SK-N-MC (cell line): ENCODE measurements around the gene MXD1.

Experiments
- EZH2 ChIP-seq: fragments of 200-600 bp; sonication (generic); IDR thresholded peaks from one replicate; pipeline ENCODE4 v1.6.1; 2017; ENCODE audit warnings: antibody characterized with exemption
- POLR2AphosphoS5 ChIP-seq: IDR thresholded peaks from 2 replicates; pipeline ENCODE4 v1.6.1; 2012; ENCODE audit warnings: mild to moderate bottlenecking, low read depth, low read length, borderline replicate concordance

DNA sequence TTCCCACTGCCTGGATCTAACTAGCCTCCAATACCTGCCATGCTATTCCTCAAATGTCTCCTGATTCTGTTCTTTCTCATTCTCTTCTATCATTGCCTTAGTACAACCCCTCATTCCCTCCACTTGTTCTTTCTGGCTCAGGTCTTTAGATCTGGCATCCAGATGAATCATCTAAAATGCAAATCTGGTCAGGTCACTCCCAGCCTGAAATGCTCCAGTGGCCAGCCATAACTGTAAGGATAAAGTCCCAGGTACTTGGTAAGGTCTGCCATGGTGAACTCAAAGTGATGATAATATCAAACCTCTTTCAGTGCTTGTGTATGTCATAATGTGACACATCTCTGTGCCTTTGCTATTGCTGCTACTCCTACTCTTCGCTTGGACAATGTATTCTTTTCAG is 24.0 kb upstream of the MXD1 start:
- TF ChIP-seq POLR2AphosphoS5 (no peak), EZH2 (no peak)
